Brain pericyte (primary cell): ENCODE measurements around the gene VDR.

Source experiments
- DNase-seq: peaks from one replicate; pipeline ENCODE4 v3.0.0-alpha.2; 2012; ENCODE audit warnings: low read depth, low spot score

VDR gene

DNA sequence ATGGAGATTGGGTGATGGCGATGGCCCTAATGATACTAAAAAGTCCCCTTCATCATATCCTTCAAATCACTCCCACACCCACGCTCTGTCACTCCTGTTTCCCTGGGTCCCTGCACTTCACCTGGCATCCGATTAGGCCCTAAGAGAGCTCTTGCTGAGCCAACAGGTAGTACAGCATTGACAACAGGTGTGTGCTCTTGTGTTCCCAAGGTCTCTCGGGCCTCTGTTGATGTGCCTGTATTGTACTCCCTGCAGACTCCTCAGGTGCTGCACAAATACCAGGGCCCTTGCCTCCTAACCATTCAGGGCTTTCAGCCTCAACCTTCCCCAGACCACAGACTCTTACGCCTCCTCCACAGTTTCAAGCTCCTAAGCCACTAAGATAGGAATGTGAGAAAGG lies 25.8 kb upstream of the VDR start:
- no peak for DNase-seq

DNA sequence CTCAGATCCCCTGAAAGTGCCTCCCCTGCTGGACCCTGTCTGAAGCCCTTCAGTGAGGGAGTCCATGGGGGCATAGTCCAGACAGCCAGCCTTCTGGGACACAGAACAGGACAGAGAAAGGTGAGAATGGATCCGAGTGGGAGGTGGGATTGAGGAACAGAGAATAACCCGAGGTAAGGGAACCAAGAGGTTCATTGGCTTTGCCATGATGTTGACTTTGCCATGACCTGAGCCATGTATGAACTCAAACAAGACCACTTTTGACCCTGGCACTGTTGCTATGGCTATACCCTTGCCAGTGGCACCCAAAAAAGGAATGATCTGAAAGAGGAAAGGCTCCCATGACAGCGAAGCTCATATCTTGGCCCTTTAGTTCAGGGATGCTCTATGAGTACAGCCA lies 22.6 kb upstream of the VDR start:
- DNase-seq, result no peak

DNA sequence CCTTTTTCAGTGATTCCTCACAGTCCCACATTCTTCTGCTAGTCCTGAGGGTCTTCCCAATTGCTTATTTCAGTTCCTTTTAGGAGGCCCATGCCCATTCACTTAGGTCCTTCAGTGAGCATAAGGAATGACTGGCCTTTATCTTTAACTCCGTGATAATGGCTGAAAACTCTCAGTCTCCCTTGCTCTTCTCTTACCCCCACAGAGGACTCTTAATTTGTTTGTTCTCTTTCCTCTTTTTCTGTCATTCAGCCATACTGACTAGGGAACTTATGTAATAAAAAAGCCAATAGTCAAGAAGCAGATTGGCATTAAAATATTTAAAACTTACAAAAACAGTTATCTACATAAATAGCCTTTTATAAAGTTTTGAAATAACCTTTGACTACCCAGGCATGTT lies 17.1 kb upstream of the VDR start:
- no peak for DNase-seq

DNA sequence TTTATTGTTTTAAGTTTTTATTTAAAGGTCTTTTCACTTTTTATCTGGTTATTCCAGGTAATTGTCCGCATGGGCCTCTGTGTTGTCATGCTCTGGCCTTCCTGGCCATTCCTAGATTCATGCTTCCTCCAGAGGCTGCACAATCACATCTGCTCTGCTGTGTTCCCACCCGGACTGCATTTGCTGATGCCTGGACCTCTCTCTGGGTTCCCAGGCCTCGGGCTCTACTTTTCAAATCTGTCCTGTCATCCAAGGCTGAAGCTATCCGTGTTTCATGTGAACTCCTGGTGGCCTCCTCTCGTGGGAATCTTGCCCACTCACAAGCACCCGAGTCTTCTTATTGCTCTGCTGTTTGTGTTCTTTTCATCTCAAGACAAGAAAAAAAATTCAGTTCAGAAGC lies 16.1 kb upstream of the VDR start:
- DNase-seq, result no peak

DNA sequence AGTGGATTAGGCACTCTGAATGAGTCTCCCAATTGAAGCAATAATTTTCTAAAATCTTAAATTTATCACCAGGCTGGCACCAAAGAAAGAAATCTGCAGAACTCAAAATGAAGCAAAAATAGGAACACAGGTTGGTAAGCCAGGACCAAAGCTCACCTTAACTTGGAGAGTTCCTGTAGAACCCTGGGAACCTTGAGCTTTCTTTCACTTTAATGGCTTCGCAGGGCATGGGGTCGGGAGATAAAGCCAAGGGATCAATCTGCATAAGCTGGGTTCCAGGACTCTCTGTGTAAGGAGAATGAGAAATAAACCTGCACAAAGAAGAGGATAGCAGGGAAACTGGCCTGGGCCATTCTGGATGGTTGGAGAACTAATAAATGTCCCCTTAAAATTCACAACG lies 8.3 kb upstream of the VDR start:
- DNase-seq, result no peak

DNA sequence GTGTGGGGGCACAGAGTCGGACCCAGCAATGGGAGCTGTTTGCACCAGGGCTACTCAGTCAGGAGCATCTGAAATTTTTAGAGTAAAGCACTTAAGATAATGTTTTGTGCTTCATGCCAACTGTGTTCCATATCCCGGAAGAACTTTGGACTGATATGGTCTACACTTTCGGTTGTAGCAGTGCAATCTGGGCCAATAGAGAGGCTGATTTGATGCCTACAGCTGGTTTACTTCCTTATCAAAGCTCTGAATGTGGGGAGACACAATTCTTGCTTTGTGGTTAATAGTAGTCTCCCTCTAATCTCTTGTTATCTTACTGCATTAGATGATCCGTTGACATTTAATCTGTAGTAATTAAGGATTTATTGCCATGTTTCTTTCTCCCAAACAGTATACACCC lies 7.8 kb upstream of the VDR start:
- no peak for DNase-seq

DNA sequence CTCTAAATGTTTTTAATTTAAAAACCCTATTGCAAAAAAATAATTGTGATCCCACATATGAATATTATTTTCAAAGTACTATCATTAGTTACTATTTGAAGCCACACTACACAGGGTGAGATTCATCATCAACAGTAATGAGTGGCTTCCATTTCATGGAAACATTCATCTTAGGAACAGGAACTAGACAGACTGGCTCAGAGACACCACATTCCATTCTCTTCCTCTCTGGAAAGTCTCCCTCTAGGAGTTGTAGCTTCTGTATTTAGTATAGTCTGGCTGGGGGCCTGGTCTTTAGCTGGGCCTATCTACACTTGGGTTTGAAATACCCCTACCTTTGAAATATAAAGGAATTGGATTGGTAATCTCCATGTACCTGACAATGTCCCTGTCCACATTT lies 6.2 kb upstream of the VDR start:
- no peak for DNase-seq

DNA sequence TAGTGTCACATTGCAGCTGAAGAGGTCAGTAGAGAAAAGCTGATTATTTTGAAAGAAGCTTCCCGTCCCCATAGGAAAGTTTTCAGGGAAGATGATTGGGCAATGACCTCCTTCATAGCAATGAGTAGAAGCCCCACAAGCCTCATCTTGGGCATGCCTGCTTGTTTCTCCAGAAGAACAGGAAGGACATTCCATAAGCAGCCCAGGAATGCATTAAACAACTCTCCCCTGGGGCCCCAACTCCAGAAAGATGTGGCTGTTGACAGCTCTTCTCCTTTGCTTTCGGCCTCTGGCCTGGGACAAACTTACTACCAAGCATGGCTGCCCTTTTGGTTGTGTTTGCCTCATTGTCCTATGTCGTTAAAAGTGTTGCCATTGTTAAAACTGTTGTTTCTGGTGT lies 5.7 kb upstream of the VDR start:
- no peak for DNase-seq

DNA sequence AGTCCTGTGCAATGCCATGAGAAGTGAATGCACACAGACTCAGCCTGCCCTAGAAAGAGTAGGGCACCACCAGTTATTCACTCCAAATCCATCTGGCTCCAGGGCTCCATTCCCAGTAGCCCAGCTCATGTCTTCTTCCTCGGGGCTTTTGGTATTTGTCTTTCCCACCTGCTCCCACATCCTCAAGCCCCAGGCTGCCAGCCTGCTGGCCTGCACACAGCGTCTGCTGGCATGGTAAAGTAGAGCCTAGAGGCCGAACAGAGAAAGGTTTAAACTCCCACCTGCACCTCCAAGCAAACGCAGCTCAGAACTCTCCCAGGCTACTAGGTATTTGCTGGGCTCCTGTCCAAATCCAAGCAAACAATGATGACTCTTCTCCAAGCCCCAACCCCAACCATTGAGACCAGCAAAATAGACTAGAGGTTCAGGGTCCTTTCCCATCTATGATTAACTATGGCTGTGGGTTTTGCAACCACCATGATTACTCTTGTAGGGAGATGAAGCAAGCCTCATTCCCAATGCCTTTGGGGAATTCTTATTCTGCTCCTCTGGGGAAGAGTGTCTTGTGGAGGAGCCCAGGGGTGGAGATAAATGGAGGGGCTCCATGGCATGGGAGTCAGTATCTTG lies 5.2 kb upstream of the VDR start:
- DNase-seq, result no peak

DNA sequence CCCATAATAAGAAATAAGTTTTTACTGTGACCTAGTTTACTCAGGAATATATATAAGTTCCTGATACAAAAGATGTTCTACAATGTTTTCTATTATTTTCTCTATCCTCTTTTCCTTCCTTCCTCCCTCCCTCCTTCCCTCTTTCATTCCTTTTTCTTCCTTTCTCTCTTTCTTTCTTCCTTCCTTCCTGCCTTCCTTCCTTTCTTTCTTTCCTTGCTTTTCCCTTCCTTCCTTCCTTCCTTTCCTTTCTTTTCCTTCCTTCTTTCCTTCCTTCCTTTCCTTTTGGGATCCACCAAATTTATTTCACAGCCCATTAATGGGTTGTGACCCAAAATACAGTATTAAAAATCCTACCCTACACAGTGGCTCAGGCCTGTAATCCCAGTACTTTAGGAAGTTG lies 3.9 kb upstream of the VDR start:
- DNase-seq, result no peak

DNA sequence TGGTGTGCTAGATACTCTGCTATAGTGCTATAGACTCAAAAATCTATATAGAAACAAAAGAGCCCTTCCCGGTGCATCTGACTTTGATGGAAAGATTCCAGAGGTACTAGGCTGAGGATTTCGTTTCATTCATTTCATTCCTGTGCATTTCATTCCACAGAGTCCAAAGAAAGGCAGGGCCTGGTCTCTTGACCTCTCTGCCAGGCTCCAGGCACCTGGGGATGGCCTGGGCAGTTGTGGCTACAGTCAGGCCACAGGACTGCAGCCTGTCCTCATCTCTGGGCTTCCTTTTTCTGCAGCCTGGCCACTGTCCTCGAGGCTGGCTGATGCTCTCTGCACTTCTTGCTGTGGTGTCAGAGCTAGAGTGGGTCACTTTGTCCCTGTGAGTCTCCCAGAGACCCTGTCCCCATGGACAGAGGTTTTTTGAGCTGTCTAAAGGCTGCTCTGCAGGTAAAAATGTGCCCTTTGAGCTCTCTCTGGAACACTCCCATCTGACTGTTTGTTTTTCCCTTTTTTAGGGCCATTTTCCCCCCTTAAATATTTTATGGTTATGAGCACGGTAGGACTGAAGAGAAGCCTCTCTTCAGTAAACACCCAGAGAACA lies 3.2 kb upstream of the VDR start:
- DNase-seq, result no peak

DNA sequence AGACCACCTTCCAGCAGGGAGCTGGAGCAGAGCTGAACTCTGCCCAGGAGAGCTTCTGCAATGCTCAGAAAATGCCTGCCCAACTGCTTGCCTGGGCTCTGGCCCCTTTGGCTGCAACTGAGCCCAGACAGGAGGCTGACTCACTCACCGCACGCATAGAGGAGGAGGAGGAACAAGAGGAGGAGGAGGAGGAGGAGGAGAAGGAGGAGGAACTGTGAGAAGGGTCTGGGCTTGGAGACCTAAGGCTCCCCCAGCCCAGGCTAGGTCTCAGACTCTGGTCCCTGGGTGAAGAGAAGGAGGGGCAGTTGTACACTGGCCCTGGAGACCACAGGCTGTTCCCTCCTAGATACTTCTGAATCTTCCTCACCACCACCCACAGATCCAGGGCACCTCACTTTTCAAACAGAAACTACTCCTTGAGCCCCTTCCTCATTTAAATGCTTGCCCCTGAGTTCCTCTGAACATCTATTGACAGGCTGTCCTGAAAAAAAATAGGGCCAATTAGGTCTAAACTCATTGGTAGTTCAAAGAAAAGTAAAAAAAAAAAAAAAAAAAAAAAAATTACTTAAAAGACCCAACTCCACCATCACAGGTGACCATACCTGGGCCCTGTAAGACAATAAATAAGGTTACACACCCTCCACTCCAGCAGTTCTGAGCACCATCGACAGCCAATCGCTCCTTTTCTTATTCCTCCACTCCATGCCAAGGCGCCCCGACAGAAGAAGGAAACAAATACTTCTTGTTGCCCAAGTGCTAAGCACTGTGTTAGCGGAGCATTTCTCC lies 674 bp downstream of the VDR start:
- no peak for DNase-seq

DNA sequence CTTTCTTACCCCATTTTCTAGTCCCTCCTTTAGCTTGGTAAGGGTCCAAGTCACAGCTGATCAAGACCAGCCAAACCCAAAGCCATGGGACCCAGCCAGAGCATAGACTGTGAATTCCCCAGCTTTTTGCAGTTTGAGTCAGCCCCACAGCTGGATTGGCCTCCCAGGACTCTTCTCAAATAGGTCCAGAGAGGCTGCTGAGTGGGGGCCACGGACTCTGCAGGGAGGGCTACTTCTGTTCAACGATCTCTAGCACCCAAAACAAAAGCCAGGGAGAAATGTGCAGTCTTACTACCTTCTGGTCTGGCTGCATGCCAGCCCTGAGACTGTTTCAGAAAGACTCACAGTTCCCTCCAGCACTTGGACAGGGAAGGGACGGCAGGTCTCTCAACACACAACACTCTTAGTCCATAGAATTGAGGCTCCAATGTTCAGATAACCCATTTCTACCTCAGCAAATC lies 1.6 kb downstream of the VDR start:
- DNase-seq, result no peak

DNA sequence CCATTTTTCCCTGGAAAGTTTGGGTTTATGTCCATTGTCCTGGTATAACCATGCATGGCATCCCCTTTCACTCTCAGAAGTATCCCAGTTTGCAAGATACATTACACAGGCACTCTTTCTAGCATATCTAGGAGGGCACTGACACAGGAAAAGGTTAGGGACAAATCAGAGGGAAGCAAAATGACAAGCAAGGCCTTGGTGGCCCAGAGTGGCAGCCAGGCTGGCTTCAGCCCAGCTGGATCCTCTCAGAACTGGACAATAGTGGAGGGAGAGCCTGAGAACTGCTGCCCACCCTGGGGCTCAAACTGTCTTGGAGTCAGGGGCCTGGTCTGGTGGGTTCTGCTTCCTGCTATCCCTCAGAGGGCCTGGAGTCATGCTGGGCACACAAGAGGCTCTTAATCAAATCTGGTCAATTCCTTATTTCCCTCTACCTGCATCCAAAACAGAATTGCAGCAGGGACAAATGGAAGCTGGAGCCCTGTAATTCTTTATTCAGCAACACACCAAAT lies 2.6 kb downstream of the VDR start:
- no peak for DNase-seq

DNA sequence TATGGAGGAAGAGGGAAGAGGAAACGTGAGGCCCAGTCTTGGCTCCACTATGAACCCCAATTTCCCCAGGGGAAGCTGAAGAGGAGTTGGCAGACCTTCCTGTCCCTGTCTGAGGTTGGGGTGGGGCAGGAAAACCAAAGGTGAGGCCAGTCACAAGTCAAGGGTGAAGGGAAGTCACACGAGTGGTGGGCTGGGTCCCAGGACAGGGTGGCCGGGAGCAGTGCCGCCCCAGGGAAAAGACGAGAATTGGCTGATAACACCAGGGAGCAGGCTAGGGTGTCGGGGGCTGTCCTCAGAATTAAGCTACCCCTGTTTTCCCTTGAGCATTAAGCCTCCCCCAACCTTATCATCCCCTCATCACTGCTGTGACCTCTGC lies 3.1 kb downstream of the VDR start:
- no peak for DNase-seq

DNA sequence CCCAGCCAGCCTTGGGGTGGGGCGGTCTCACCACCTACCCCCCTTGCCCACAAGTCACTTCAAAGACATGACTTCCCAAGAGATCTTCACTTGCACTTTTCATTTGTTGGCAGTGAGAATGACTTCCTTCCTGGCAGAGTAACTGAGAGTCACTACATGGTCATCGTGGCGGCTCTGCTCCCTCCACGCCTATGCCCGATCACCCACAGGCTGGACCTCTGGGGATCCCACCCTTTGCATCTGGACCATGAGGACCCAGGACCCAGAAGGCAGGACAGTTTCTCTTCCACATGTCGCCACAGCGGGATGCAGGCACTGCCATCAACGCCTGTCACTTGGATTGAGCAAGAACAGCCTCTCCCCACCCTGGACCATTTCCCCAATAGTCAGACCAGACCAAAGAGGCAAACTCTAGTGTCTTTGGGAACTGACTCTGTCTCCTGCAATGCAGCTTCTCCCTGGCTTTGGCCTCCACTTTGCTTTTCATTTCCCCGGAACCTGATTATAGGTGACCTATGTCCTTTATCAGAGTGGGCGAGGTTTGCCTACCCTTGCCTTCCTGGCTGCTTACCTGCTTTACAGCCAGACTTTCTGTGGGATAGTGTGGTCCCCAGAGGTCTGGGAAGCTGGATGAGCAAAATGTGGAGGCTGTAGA lies 3.6 kb downstream of the VDR start:
- no peak for DNase-seq

DNA sequence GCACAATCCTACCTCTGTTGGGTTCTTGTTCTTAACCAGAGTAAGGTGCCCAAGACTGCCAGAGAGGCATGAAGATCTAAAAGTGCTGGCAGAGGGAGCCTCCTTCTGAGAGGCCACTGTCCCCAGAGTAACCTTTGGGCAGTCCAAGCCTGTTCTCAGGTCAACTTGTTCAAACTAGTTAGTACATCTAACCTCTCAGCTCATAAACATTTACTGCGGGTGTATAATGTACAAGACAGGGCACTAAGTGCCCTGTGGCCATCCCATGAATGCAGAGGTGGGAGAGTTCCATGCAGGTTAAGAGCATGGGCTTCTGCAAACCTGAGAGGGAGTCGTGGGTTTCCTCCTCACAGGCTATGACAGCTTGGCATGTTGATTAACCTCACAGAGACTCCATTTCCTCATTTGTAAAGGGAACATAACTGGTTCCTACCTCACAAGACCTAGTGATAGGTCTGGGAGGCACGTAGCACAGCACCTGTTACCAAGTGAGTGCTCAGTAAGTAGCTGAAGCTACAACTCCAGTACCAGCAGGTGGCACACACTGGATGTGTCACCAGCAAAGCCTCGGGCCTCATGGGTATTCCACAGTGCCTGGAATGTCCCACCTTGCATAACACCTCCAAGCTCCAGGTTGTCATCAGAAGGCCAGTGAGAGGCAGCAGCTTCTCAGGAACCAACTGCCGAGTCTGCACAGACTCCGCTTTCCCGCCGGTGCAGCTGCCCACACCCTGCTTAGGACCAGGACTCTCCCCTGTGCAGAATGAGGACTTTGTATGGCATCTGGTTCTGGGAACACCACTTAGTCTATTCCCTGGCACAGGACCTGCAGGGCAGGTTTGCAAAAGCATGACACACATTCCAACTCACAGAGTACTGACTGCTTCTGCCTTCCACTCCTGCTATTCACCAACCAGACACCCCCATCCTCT lies 4.4 kb downstream of the VDR start:
- DNase-seq, result no peak

DNA sequence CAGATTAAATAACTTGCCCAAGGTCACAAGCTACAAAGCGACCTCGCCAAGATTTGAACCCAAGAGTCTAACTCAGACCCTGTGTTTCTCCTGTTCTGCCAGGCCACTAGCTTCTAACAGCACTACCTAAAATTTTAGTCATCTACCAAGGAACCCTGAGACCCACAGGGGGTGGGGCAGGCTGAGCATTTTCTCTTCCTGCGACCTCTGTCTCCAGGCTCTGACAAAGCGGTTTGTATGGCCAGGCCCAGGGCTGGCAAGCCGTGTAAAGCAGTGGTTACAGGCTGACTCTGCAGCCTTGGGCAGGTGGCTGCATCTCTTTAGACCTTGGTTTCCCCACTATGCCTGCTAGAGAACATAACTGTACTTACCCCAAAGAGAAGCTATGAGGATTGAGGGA lies 5.3 kb downstream of the VDR start:
- DNase-seq, result no peak

DNA sequence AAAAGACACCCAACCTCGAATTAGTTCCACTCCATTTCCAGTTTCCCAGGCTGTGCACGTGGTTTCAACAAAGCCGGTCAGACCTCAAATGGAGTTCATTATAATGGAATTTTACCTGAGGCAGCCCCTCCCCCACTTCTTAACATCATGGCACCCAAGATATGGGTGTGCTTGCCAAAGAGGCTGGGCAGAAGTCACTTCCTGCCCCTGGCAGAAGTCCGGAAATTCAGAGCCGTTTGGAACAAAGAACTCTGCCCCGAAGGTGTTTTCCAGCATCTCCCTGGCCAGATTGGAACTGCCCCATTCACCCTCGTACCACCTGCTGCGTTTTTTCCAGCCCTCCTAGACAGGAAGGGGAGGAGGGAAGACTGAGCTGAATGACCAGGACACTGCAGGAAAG lies 8.2 kb downstream of the VDR start:
- no peak for DNase-seq

DNA sequence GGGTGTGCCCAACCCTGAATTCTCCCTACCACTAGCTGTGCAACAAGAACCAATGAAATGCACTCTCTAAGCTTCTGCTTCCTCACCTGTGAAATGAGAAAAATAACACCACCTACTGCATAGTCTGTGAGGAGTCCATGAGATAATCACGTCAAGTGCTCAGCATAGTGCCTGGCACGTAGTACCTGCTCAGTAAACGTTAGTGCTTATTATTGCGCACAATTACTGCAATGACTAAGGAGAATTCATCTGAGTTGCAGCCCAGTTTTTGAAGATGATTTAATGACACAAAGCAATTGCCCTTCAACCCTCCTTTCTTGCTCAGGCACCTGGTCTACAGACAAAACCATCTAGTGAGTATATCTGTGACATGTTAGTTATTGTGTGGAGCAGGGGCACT lies 8.8 kb downstream of the VDR start:
- no peak for DNase-seq

DNA sequence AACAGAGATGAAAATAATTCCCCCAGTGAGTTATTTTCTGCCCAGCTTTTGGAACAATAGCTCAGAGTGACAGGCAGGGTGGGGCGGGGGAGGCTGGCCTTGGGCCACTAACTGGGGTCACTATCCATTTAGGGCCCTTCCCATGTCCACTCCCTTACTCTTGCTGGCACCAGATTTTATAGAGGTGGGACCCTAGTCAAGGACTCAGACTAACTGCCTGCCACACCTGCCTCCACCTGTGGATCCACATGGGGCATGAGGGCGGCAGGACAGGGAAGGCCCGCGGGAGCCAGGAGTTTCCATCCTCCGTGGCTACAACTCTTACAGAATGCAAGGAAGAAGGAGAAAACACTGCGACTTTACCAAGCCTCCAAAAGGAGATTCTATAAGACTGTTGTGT lies 10.1 kb downstream of the VDR start:
- DNase-seq, result no peak
